KMS-11 (cell line): ENCODE results near the gene EP400.

Experiments used
- H2AFZ ChIP-seq: fragments of 200-600 bp; sonication (generic); 2 replicates; pipeline ENCODE4 v1.6.1; 2016; ENCODE audit warnings: antibody characterized with exemption, mixed run types, low read depth
- H3K27ac ChIP-seq: fragments of 200-600 bp; sonication (generic); 2 replicates; pipeline ENCODE4 v1.6.1; 2016; ENCODE audit warnings: mild to moderate bottlenecking, mixed run types
- H3K27me3 ChIP-seq: fragments of 200-600 bp; sonication (generic); 2 replicates; pipeline ENCODE4 v1.6.1; 2017; ENCODE audit warnings: mild to moderate bottlenecking, low read depth, mixed run types, moderate library complexity; ENCODE audit not compliant: insufficient read depth
- H3K36me3 ChIP-seq: fragments of 200-600 bp; sonication (generic); 2 replicates; pipeline ENCODE4 v1.6.1; 2017; ENCODE audit warnings: mild to moderate bottlenecking, mixed run types; ENCODE audit not compliant: insufficient read depth
- H3K4me1 ChIP-seq: fragments of 200-600 bp; sonication (generic); 2 replicates; pipeline ENCODE4 v1.6.1; 2016; ENCODE audit warnings: mild to moderate bottlenecking, low read depth, mixed run types; ENCODE audit not compliant: poor library complexity, severe bottlenecking
- H3K4me2 ChIP-seq: fragments of 200-600 bp; sonication (generic); 2 replicates; pipeline ENCODE4 v1.7.0; 2016; ENCODE audit warnings: mild to moderate bottlenecking, mixed run types
- H3K4me3 ChIP-seq: fragments of 200-600 bp; sonication (generic); IDR thresholded peaks from 2 replicates; pipeline ENCODE4 v1.6.1; 2017; ENCODE audit warnings: low read depth, low read length, mixed read lengths; ENCODE audit not compliant: insufficient read depth
- H3K79me2 ChIP-seq: fragments of 200-600 bp; sonication (generic); 2 replicates; pipeline ENCODE4 v1.6.1; 2016; ENCODE audit warnings: low read depth, mixed run types; ENCODE audit not compliant: insufficient read depth
- H3K9ac ChIP-seq: fragments of 200-600 bp; sonication (generic); 2 replicates; pipeline ENCODE4 v1.6.1; 2016; ENCODE audit warnings: mild to moderate bottlenecking, mixed run types
- H4K20me1 ChIP-seq: fragments of 200-600 bp; sonication (generic); 2 replicates; pipeline ENCODE4 v1.6.1; 2016; ENCODE audit warnings: mild to moderate bottlenecking, mixed run types; ENCODE audit not compliant: insufficient read depth
- TF ChIP-seq, protein P1 (sequence below): fragments of 200-600 bp; sonication (generic); conservative IDR thresholded peaks from 2 replicates; pipeline ENCODE4 v1.6.1; 2017; ENCODE audit warnings: low read depth, mild to moderate bottlenecking, antibody characterized with exemption, low read length, moderate library complexity, mixed read lengths

EP400 gene

DNA sequence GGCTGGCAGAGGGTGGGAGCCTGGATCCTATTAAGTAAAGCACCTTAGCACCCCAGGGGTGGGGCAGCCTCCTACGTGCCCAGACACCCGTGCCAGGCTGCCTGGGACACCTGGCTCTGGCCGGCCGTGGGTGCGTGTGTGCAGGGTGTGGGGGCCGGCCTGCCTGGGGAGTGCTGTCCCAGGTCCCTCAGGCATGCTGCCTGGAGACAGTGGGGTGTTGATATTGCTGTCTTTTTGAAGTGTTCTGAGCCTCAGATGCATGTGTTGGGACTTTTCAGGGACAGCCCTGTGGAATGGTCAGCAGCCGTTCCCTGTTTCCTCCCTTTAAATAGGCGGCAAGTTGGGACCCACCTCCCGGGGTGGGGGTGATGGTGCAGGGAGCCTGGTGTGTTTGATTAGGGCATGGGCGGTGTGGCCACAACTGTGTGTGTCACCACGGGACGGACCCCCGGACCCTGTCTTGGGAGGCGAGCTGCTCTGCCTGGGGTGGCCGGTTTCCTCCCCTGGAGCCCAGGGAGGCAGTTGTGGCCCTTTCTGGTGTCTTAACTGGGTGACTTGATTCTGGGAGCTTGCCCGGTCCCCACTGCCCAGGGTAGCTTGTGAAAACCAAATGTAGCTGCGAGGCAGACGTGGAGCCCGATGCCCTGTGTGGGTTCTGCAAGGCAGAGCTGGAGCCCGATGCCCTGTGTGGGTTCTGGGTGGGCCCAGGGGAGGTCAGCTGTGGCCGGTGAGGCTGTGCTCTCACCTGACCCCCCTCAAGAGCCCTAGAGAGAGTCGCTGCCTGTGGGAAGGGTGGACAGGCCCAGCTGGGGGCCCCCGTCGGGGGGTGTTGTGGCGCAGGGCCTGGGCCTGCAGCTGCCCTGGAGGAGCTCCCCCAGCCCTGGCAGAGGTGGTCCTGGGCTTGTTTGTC, 47.2 kb upstream of the EP400 start:
- Histone ChIP-seq H2AFZ (no peak overlapping the region), H4K20me1 (no peaks in the 10 kb centered on the region), H3K27me3 (no peaks in the 10 kb centered on the region), H3K4me1 (no peaks in the 10 kb centered on the region), H3K4me2 (no peak overlapping the region), H3K36me3 (no peaks in the 10 kb centered on the region), H3K27ac (no peak overlapping the region), H3K4me3 (no peak overlapping the region), H3K9ac (no peak overlapping the region), H3K79me2 (no peaks in the 10 kb centered on the region)
- TF ChIP-seq, protein P1, sequence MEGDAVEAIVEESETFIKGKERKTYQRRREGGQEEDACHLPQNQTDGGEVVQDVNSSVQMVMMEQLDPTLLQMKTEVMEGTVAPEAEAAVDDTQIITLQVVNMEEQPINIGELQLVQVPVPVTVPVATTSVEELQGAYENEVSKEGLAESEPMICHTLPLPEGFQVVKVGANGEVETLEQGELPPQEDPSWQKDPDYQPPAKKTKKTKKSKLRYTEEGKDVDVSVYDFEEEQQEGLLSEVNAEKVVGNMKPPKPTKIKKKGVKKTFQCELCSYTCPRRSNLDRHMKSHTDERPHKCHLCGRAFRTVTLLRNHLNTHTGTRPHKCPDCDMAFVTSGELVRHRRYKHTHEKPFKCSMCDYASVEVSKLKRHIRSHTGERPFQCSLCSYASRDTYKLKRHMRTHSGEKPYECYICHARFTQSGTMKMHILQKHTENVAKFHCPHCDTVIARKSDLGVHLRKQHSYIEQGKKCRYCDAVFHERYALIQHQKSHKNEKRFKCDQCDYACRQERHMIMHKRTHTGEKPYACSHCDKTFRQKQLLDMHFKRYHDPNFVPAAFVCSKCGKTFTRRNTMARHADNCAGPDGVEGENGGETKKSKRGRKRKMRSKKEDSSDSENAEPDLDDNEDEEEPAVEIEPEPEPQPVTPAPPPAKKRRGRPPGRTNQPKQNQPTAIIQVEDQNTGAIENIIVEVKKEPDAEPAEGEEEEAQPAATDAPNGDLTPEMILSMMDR, result no peak

DNA sequence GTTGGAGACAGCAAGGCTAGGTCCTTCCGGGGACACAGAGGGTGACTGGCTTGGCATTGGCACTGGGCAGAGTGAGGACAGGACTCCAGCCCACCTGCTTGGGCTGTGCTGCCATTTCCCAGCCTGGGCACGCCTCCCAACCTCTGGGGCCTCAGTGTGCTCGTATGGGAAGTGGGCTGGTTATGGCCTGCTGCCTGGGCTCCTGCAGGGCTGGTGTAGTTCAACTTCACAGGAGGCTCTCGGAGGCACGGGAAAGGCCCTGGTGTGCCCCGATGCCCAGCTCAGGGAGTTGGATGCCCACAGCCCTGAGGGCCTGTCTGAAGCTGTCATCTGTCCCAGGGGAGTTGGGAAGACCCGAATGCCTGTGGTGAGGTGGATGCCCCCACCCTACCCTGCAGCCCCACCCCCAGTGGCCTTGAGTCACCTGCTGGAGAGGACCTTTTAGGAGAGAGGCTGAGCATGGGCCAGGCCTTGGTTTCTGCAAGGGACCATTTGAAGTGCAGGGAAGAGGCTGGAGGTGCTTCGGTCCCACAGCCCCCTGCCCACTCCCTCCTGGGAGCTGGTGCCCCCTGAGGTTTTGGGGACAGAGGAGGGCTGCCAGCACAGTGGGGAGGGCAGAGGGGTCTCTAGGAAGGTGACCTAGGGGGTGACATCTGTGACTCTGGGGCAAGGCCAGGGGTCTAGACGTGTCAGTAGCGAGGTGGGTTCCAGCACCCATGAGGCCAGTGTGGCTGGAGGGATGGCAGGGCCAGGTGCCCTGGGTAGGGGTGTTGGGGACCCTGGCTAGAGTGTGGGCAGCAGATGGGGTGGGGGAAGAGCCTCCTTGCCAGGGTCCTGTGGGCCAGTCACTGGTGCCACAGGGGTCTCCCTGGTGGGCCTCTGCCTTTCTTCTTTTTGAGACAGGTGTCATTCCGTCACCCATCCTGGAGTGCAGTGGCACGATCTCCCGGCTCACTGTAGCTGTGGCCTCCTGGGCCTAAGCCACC, 46.2 kb upstream of the EP400 start:
- Histone ChIP-seq H4K20me1 (no peaks in the 10 kb centered on the region), H2AFZ (no peak overlapping the region), H3K9ac (no peak overlapping the region), H3K27me3 (no peaks in the 10 kb centered on the region), H3K4me1 (no peaks in the 10 kb centered on the region), H3K79me2 (no peaks in the 10 kb centered on the region), H3K4me2 (no peak overlapping the region), H3K27ac (no peak overlapping the region), H3K36me3 (no peaks in the 10 kb centered on the region), H3K4me3 (no peak overlapping the region)
- TF ChIP-seq, protein P1, result no peak

DNA sequence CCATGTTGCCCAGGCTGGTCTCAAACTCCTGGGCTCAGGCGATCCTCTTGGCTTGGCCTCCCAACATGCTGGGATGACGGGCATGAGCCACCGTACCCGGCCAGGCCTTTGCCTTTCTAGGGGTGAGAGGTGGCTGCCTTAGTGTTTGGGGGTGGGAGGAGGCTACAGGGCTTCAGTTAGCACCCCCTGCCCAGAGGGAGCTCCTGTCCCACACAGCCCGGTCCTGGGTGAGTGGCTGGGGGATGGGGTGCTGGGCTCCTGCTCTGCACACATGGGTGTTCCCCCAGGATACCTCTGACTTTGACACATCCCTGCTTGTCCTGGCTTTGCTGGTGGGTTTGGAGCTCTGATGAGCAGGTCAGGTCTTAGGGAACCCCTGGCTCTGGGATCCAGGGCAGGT, 45.4 kb upstream of the EP400 start:
- H3K27me3 ChIP-seq, result no peaks in the 10 kb centered on the region
- no peaks in the 10 kb centered on the region for H3K79me2 ChIP-seq
- no peak overlapping the region for H3K4me3 ChIP-seq
- no peaks in the 10 kb centered on the region for H3K4me1 ChIP-seq
- no peak overlapping the region for H3K9ac ChIP-seq
- no peaks in the 10 kb centered on the region for H3K36me3 ChIP-seq
- H2AFZ ChIP-seq, result no peak overlapping the region
- no peaks in the 10 kb centered on the region for H4K20me1 ChIP-seq
- TF ChIP-seq, protein P1, result no peak
- no peak overlapping the region for H3K27ac ChIP-seq
- H3K4me2 ChIP-seq, result no peak overlapping the region

DNA sequence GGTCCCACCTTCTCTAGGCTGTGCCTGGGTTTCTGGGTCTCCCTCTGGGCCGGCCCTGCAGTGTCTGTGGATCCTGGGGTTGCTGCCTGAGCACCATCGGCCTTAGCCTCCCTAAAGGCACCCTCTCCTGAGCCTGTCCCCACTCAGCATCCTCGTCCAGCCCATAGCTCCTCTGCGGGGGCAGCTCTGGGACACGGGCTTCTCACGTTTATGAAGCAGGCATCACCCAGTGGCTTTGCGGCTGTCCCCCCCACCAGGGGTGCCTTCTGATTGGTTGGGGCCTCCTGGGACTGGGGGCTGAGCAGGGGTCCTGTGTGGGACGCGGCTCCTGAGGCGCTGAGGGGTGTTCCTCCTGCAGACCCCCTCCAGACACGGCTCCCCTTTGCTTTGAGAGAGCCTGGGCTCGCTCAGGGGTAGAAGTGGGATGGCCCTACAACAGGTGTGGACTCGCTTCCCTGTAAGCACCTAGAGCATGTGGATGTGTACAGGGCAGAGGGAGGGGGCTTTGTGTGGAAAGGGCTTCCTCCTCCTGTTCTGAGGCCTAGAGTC, 44.6 kb upstream of the EP400 start:
- H3K4me2 ChIP-seq, result no peak overlapping the region
- no peaks in the 10 kb centered on the region for H3K27me3 ChIP-seq
- H3K4me3 ChIP-seq, result no peak overlapping the region
- no peaks in the 10 kb centered on the region for H3K79me2 ChIP-seq
- no peak overlapping the region for H2AFZ ChIP-seq
- no peak overlapping the region for H3K27ac ChIP-seq
- H3K9ac ChIP-seq, result no peak overlapping the region
- TF ChIP-seq, protein P1, result no peak
- no peaks in the 10 kb centered on the region for H3K36me3 ChIP-seq
- no peaks in the 10 kb centered on the region for H4K20me1 ChIP-seq
- H3K4me1 ChIP-seq, result no peaks in the 10 kb centered on the region
